HG02642 (cell line): ENCODE measurements around the gene SLPI.

ENCODE experiments used
- ATAC-seq: cut with Tn5 transposase; IDR thresholded peaks from one replicate; pipeline ENCODE4 v1.9.1; 2021; ENCODE audit warnings: mild to moderate bottlenecking; ENCODE audit not compliant: unreplicated experiment, poor library complexity

Gene SLPI

GRCh38 chr20:45254383-45255262 is at the start of gene SLPI:
Gene SLPI (minus strand): TSS chr20:45254564. CDS start chr20:45254543, 21 bp downstream.
- ATAC-seq: no peak

- ATAC-seq: no peak
Observed at GRCh38 chr20:45303586-45304463, 49.5 kb upstream of the SLPI start.

- ATAC-seq: no peak
Observed at GRCh38 chr20:45301824-45302271, 47.5 kb upstream of the SLPI start.

GRCh38 chr20:45300961-45301360 is 46.6 kb upstream of the SLPI start:
- ATAC-seq: peak; percentile 54

- no peak for ATAC-seq
Observed at GRCh38 chr20:45299786-45300185, 45.4 kb upstream of the SLPI start.

GRCh38 chr20:45297786-45298497 is 43.6 kb upstream of the SLPI start:
- ATAC-seq: no peak

GRCh38 chr20:45294659-45295058 is 40.3 kb upstream of the SLPI start:
- ATAC-seq: no peak

- no peak for ATAC-seq
Observed at GRCh38 chr20:45294003-45294368, 39.6 kb upstream of the SLPI start.

- ATAC-seq: no peak
Observed at GRCh38 chr20:45293041-45294002, 39.0 kb upstream of the SLPI start.

GRCh38 chr20:45292343-45292742 is 38.0 kb upstream of the SLPI start:
- no peak for ATAC-seq

- ATAC-seq: no peak
Observed at GRCh38 chr20:45291526-45291925, 37.2 kb upstream of the SLPI start.

GRCh38 chr20:45290677-45291355 is 36.5 kb upstream of the SLPI start:
- no peak for ATAC-seq

GRCh38 chr20:45289942-45290676 is 35.7 kb upstream of the SLPI start:
- ATAC-seq: no peak

GRCh38 chr20:45288860-45289259 is 34.5 kb upstream of the SLPI start:
- ATAC-seq: no peak

GRCh38 chr20:45288376-45288775 is 34.0 kb upstream of the SLPI start:
- no peak for ATAC-seq

GRCh38 chr20:45283551-45284057 is 29.2 kb upstream of the SLPI start:
- ATAC-seq: no peak

GRCh38 chr20:45282700-45283550 is 28.6 kb upstream of the SLPI start:
- no peak for ATAC-seq
